GM10266 (cell line): ENCODE data around the gene UGT1A3.

Experiments used
- DNase-seq: peaks from one replicate; pipeline ENCODE4 v3.0.0; 2012; ENCODE audit errors: extremely low spot score
- CTCF ChIP-seq: IDR thresholded peaks from 2 replicates; pipeline ENCODE4 v1.5.1; 2012; ENCODE audit warnings: mild to moderate bottlenecking, low read depth; ENCODE audit not compliant: control insufficient read depth, insufficient read depth; ENCODE audit errors: missing control alignments

UGT1A3 gene

GRCh38 chr2:233754872-233755611 lies 26.2 kb downstream of the UGT1A3 start:
- DNase-seq: no peak

GRCh38 chr2:233756429-233757081 lies 27.7 kb downstream of the UGT1A3 start:
- TF ChIP-seq CTCF: no peak
- no peak for DNase-seq

More at GRCh38 chr2:233754872-233755611, 26.2 kb downstream of the UGT1A3 start:
- TF ChIP-seq CTCF: no peak

DNA sequence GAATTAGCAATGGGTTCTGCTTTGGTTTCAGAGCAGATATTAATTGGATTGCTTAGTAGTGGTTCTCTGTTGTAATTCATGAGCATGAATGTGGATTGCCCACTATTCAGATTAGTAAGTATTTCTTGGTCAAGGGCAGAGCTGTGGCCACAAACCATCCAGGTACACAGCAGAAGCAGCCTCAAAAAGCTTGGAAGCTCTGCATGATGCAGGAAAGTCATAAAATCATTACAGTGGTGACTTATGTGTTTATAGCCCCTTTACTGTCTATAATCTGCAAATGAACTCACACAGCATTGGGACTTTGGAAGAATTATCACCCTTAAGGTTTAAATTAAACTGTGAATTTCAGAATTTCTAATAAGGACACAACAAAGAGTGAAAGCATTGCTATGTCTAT lies 29.3 kb downstream of the UGT1A3 start:
- TF ChIP-seq CTCF: no peak
- no peak for DNase-seq

DNA sequence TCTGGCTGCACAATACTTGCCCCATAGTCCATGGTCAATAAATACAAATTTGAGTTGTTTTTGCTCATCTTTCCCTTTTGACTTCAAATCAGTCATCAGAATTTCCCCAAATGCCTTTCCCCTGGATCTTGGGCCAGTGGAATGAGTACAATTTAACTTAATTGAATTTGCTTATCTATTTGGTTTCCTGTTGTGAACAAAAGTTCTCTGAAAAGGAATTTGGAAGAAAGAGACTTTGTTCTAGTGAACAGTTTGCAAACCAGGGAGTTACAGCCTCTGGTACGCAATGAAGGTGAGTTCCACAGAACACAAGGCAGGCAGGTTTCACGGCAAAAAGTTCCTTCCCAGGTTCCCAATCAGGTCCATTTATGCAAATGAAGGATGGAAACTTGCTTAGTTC lies 30.0 kb downstream of the UGT1A3 start:
- no peak for TF ChIP-seq CTCF
- DNase-seq: no peak

DNA sequence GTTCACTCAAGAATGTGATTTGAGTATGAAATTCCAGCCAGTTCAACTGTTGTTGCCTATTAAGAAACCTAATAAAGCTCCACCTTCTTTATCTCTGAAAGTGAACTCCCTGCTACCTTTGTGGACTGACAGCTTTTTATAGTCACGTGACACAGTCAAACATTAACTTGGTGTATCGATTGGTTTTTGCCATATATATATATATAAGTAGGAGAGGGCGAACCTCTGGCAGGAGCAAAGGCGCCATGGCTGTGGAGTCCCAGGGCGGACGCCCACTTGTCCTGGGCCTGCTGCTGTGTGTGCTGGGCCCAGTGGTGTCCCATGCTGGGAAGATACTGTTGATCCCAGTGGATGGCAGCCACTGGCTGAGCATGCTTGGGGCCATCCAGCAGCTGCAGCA lies 31.2 kb downstream of the UGT1A3 start, which contains the start of gene UGT1A1:
TSS of gene UGT1A1 (plus strand) at position 228 of the 400 bp plus-strand sequence. CDS start at position 246, 18 bp downstream.
- no peak for DNase-seq
- TF ChIP-seq CTCF: no peak

- TF ChIP-seq CTCF: no peak
- no peak for DNase-seq
These were observed 32.4 kb downstream of the UGT1A3 start for GRCh38 chr2:233761040-233761769.
